Kidney epithelial cell (primary cell): ENCODE data around the gene CBLB. TPM values are rescaled to one million over a fixed set of nuclear protein-coding genes. Genes with fewer than 3 reads are reported as not detected.

ENCODE experiments used
- DNase-seq: peaks from one replicate; pipeline ENCODE4 v3.0.0-alpha.2; 2010; ENCODE audit warnings: low read depth
- H3K27me3 ChIP-seq: 2 replicates; pipeline ENCODE4 v1.6.0; 2011; ENCODE audit warnings: low read length; ENCODE audit not compliant: control insufficient read depth, insufficient read depth
- H3K36me3 ChIP-seq: 2 replicates; pipeline ENCODE4 v1.5.1; 2011; ENCODE audit warnings: low read length; ENCODE audit not compliant: control insufficient read depth, insufficient read depth
- H3K4me3 ChIP-seq: 2 replicates; pipeline ENCODE4 v1.5.1; 2011; ENCODE audit warnings: low read depth, mild to moderate bottlenecking, control low read depth, low read length
- total RNA-seq: library from RNA; depleted of rRNA; stranded (reverse); fragments of >200 nt; gene quantifications from 2 replicates; pipeline ENCODE4 v1.2.3, GENCODE V29; 2015
- TF ChIP-seq, protein P1 (sequence below): IDR thresholded peaks from 2 replicates; pipeline ENCODE4 v1.5.1; 2011; ENCODE audit warnings: mild to moderate bottlenecking, moderate library complexity, low read length, control low read depth, inconsistent platforms; ENCODE audit not compliant: insufficient read depth, poor library complexity, severe bottlenecking

The CBLB gene
- total RNA-seq, 1 donor from 2014 or later: 27.2 TPM

DNA sequence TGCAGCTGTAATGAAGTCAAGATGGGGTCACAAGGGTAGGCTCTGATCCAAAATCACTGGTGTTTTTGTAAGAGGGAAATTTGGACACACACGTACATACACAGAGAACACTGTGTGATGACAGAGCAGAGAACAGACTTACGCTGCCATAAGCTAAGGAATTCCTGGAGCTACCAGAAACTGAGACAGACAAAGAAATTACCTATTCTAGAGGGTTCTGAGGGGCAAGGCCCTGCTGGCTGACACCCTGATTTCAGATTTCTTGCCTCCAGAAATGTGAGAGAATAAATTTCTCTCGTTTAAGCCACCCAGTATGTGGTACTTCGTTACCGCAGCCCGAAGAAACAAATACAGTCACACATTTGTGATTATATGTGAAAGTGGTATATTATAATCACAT is 24.8 kb downstream of the CBLB start:
- H3K27me3 ChIP-seq: no peaks in the 10 kb centered on the region
- TF ChIP-seq, protein P1, sequence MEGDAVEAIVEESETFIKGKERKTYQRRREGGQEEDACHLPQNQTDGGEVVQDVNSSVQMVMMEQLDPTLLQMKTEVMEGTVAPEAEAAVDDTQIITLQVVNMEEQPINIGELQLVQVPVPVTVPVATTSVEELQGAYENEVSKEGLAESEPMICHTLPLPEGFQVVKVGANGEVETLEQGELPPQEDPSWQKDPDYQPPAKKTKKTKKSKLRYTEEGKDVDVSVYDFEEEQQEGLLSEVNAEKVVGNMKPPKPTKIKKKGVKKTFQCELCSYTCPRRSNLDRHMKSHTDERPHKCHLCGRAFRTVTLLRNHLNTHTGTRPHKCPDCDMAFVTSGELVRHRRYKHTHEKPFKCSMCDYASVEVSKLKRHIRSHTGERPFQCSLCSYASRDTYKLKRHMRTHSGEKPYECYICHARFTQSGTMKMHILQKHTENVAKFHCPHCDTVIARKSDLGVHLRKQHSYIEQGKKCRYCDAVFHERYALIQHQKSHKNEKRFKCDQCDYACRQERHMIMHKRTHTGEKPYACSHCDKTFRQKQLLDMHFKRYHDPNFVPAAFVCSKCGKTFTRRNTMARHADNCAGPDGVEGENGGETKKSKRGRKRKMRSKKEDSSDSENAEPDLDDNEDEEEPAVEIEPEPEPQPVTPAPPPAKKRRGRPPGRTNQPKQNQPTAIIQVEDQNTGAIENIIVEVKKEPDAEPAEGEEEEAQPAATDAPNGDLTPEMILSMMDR: no peak

DNA sequence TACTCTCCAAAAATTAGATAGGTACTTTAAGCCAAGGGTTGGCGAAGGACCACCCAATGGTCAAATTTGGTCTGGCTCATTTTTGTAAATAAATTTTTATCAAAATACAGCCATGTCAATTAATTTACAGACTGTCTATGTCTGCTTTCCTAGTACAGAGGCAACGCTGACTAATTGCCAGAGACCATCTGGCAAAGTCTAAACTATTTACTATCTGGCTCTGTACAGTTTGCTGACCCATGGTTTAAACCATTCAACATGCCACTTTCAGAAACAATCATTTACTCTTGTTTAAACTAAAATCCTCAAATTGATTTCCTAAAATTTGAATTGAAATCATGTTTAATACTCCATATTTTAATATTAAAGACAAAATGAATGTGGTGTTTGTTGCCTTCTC is 25.9 kb downstream of the CBLB start:
- Histone ChIP-seq H3K36me3 (no peaks in the 10 kb centered on the region), H3K27me3 (no peaks in the 10 kb centered on the region), H3K4me3 (no peak overlapping the region)
- TF ChIP-seq, protein P1: no peak
- DNase-seq: no peak

More for the DNA sequence above, 24.8 kb downstream of the CBLB start:
- Histone ChIP-seq H3K4me3 (no peak overlapping the region), H3K36me3 (no peaks in the 10 kb centered on the region)
- no peak for DNase-seq

DNA sequence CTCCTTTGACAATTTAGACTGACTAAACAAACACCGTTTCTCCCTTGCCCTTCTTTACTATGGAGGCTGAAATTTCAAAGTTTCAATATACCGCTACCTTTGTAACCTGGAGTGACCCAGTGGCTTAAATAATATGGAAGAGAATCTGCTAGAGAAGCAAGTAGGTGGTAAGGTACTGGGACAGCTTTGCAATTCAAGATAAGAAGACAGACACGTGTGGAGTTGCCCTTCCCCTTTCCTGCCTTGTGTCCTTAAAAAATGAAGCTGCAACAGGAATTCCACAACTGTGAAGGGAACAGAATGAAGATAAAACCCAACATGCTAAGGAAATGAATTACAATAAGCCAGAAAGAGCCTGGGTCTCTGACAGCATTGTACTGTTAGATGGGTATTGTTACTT is 26.4 kb downstream of the CBLB start:
- Histone ChIP-seq H3K36me3 (no peaks in the 10 kb centered on the region), H3K4me3 (no peak overlapping the region), H3K27me3 (no peaks in the 10 kb centered on the region)
- TF ChIP-seq, protein P1: no peak
- DNase-seq: no peak

DNA sequence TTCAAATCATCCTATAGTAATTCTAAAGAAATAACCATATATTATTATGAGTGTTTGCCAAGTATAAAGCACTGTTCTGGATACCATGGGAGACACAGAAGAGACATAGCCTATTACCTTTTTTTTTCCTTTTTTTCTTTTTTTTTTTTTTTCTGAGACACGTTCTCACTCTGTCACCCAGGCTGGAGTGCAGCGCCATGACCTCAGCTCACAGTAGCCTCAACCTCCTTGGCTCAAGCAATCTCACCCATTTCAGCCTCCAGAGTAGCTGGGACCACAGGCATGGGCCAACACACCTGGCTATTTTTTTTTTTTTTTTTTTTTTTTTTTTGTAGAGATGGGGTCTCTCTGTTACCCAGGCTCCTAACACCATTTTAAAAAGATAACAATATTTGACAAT is 30.9 kb downstream of the CBLB start:
- no peak for DNase-seq
- peaks cover 2% of the 10 kb centered on the region for H3K36me3 ChIP-seq
- no peaks in the 10 kb centered on the region for H3K27me3 ChIP-seq
- TF ChIP-seq, protein P1: no peak
- no peak overlapping the region for H3K4me3 ChIP-seq

DNA sequence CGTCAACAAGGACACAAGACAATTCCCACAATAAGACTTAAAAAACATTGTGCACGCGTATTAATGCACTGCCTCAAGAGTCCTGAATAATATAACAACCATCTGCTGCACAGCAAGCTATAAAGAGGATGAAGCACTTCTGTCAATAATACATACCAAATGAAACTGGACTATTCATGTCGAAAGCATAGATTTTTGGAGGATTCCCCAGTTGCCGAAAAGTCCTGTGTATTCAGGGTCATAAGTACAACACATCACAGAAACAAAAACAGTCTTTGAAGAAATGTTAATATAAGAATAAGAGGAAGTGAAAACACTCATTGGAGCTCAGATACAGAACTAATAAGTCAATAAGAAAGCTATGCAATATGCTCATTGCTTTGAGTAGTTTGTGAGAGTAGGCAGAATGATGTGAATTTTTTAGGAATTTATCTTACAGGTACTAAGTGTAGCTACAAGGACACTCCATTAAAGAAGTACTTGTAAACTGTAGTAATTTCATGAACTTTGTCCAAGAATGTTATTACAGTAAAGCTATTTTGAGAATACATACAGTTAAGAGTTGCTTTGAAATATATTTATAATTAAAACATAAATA is 31.6 kb downstream of the CBLB start:
- DNase-seq: no peak
- TF ChIP-seq, protein P1: no peak

DNA sequence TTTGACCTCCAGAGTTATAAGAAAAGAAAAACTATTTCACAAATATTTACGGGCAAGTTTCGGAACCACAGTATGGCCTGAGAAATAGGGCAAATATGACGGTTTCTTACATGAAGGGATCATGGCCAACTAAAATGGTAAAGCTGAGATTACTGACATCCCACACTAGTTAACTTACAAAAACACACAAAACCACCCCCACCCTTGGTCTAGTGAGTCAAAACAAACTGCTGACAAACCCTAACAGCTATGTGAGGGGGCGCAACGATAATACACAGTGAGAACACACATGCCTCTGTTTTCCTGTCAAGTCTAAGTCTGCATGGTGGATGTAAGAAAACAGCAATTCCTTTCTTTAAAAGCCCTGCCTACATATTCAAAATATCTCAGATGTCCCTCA is 32.3 kb downstream of the CBLB start:
- TF ChIP-seq, protein P1: no peak
- DNase-seq: peak; percentile 28
- Histone ChIP-seq H3K27me3 (no peaks in the 10 kb centered on the region), H3K4me3 (no peak overlapping the region), H3K36me3 (peaks cover 2% of the 10 kb centered on the region)

More for the DNA sequence above, 31.6 kb downstream of the CBLB start:
- Histone ChIP-seq H3K27me3 (no peaks in the 10 kb centered on the region), H3K4me3 (no peak overlapping the region), H3K36me3 (peaks cover 2% of the 10 kb centered on the region)
